C4-2B (cell line): ENCODE data around the gene HOXB4.

ENCODE experiments used
- CTCF ChIP-seq: fragments of 450-650 bp; conservative IDR thresholded peaks from 2 replicates; pipeline ENCODE4 v1.5.1; 2017; ENCODE audit warnings: mild to moderate bottlenecking
- ZFX ChIP-seq: fragments of 450-650 bp; IDR thresholded peaks from 2 replicates; pipeline ENCODE4 v1.6.1; 2017

- TF ChIP-seq CTCF, result no peak
- TF ChIP-seq ZFX, result no peak
Observed at GRCh38 chr17:48576479-48577309, 1.5 kb downstream of the HOXB4 start.
